ENCODE data around the gene ZNF792. TPM values are rescaled to one million over a fixed set of nuclear protein-coding genes. Genes with fewer than 3 reads are reported as not detected.

The ZNF792 gene
- polyA plus RNA-seq, 1 of the 3 experiments (the other 2 are of a cell fraction), result 1.5 TPM

DNA sequence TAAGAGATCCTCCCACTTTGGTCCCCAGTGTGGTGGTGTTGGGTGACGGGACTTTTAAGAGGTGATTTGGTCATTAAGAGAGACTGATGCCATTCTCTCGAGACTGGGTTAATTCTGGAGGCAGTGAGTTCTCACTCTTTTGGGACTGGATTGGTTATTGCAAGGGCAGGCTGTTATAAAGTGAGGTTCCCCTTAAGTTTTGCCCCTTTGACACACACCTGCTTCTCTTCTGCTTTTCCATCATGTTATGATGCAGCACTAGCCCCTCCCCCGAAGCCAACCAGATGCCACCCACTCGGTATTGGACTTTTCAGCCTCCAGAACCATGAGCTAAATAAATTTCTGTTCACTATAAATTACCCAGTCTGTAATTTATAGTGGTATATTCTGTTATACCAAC, 19.8 kb upstream of the ZNF792 start:
- no peak overlapping the region for H3K4me3 ChIP-seq (ENCODE audit: low read depth in 2 of 2, low read length in 1 of 2)
- no peaks in the 10 kb centered on the region for H3K36me3 ChIP-seq (replicated peaks in 1 of 2; ENCODE audit: control insufficient read depth in 1 of 2, insufficient read depth in 2 of 2, low read length in 1 of 2)
- no peaks in the 10 kb centered on the region for H3F3A ChIP-seq (replicated peaks; ENCODE audit: insufficient read depth)
- ChIA-PET CTCF (interaction anchor here (1.0 to 1.8 kb wide), 2 partner anchors 11 to 12 kb away, joined by 3 to 8 read pairs; no protein-coding TSS in a partner anchor), POLR2A (no interaction called here)
- H4K20me1 ChIP-seq (ENCODE audit: insufficient read depth), result no peaks in the 10 kb centered on the region
- no peak for DNase-seq
- no peaks in the 10 kb centered on the region; the same call in 1 of the 2 replicates for H3K27me3 ChIP-seq (ENCODE audit: insufficient read depth)
- H3K9me2 ChIP-seq, result no peaks in the 10 kb centered on the region
- no peaks in the 10 kb centered on the region for H3K79me2 ChIP-seq (ENCODE audit: insufficient read depth)
- WGBS (ENCODE audit: low lambda C conversion rate), result 30% methylated on average over 4 of the region's 4 CpGs
- H3K9ac ChIP-seq, result no peak overlapping the region
- TF ChIP-seq RFX5 (IDR thresholded peaks at IDR 0.05; ENCODE audit: low read length) (no peak), POLR2AphosphoS5 (IDR thresholded peaks at IDR 0.05; ENCODE audit: low read depth, low read length) (no peak), NFIC (IDR thresholded peaks at IDR 0.05; ENCODE audit: borderline replicate concordance) (no peak), EP300 (IDR thresholded peaks at IDR 0.05; ENCODE audit: borderline replicate concordance in 1 of 2, low read depth in 1 of 2, low read length in 1 of 2) (no peak), CHD2 (IDR thresholded peaks at IDR 0.05; ENCODE audit: low read length, partially characterized antibody) (no peak), YY1 (IDR thresholded peaks at IDR 0.05; ENCODE audit: low read depth) (no peak), MXI1 (IDR thresholded peaks at IDR 0.05; ENCODE audit: low read depth, low read length) (no peak), GABPA (IDR thresholded peaks at IDR 0.05; ENCODE audit: low read depth) (no peak), TCF12 (IDR thresholded peaks at IDR 0.05) (no peak), RCOR1 (IDR thresholded peaks at IDR 0.05; ENCODE audit: low read length) (no peak), TAF1 (IDR thresholded peaks at IDR 0.05; ENCODE audit: borderline replicate concordance, low read depth, low read length) (no peak), JUND (IDR thresholded peaks at IDR 0.05) (no peak), GATA2 (CRISPR knock-in tag; IDR thresholded peaks at IDR 0.05) (no peak), FOSL2 (IDR thresholded peaks at IDR 0.05; ENCODE audit: borderline replicate concordance, low read depth) (no peak), SMC3 (IDR thresholded peaks at IDR 0.05; ENCODE audit: low read depth, low read length) (no peak), RAD21 (IDR thresholded peaks at IDR 0.05; ENCODE audit: low read length) (no peak)
- TF ChIP-seq, protein P1, sequence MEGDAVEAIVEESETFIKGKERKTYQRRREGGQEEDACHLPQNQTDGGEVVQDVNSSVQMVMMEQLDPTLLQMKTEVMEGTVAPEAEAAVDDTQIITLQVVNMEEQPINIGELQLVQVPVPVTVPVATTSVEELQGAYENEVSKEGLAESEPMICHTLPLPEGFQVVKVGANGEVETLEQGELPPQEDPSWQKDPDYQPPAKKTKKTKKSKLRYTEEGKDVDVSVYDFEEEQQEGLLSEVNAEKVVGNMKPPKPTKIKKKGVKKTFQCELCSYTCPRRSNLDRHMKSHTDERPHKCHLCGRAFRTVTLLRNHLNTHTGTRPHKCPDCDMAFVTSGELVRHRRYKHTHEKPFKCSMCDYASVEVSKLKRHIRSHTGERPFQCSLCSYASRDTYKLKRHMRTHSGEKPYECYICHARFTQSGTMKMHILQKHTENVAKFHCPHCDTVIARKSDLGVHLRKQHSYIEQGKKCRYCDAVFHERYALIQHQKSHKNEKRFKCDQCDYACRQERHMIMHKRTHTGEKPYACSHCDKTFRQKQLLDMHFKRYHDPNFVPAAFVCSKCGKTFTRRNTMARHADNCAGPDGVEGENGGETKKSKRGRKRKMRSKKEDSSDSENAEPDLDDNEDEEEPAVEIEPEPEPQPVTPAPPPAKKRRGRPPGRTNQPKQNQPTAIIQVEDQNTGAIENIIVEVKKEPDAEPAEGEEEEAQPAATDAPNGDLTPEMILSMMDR (IDR thresholded peaks at IDR 0.05), result no peak
- TF ChIP-seq, protein P2, sequence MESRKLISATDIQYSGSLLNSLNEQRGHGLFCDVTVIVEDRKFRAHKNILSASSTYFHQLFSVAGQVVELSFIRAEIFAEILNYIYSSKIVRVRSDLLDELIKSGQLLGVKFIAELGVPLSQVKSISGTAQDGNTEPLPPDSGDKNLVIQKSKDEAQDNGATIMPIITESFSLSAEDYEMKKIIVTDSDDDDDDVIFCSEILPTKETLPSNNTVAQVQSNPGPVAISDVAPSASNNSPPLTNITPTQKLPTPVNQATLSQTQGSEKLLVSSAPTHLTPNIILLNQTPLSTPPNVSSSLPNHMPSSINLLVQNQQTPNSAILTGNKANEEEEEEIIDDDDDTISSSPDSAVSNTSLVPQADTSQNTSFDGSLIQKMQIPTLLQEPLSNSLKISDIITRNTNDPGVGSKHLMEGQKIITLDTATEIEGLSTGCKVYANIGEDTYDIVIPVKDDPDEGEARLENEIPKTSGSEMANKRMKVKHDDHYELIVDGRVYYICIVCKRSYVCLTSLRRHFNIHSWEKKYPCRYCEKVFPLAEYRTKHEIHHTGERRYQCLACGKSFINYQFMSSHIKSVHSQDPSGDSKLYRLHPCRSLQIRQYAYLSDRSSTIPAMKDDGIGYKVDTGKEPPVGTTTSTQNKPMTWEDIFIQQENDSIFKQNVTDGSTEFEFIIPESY (IDR thresholded peaks at IDR 0.05; ENCODE audit: borderline replicate concordance, low read depth), result no peak
- TF ChIP-seq, protein P3, sequence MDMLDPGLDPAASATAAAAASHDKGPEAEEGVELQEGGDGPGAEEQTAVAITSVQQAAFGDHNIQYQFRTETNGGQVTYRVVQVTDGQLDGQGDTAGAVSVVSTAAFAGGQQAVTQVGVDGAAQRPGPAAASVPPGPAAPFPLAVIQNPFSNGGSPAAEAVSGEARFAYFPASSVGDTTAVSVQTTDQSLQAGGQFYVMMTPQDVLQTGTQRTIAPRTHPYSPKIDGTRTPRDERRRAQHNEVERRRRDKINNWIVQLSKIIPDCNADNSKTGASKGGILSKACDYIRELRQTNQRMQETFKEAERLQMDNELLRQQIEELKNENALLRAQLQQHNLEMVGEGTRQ (IDR thresholded peaks at IDR 0.05; ENCODE audit: borderline replicate concordance, low read depth, low read length), result no peak
- peaks cover 0 to 4% of the 10 kb centered on the region in 2 experiments; a peak in 1 of 4 replicates for H3K4me1 ChIP-seq (ENCODE audit: control insufficient read depth in 1 of 2, insufficient read depth in 2 of 2, low read depth in 1 of 2, low read length in 1 of 2)
- H2AFZ ChIP-seq (ENCODE audit: low read depth), result no peak overlapping the region
- no peaks in the 10 kb centered on the region for H3K9me3 ChIP-seq
- no peak overlapping the region for H3K4me2 ChIP-seq
- no peak overlapping the region for H3K27ac ChIP-seq (ENCODE audit: low read depth in 2 of 2, low read length in 1 of 2)

Data from SK-N-SH (cell line).